Duodenal mucosa (tissue), 2 donors: ENCODE measurements around the gene SLC48A1.

Source experiments
- H3K27ac ChIP-seq: one replicate; pipeline ENCODE4 v1.7.0; 2013; ENCODE audit warnings: low read depth, low read length
- H3K27me3 ChIP-seq, 2 donors: one replicate each; pipeline ENCODE4 v1.7.0; 2013; ENCODE audit warnings: low read length in 2 of 2, control low read depth in 1 of 2; ENCODE audit not compliant: insufficient read depth in 2 of 2, control insufficient read depth in 1 of 2
- H3K36me3 ChIP-seq, 2 donors: one replicate each; pipeline ENCODE4 v1.7.0; 2013; ENCODE audit warnings: low read length in 2 of 2, control low read depth in 1 of 2; ENCODE audit not compliant: insufficient read depth in 2 of 2, control insufficient read depth in 1 of 2
- H3K4me1 ChIP-seq, 2 donors: one replicate each; pipeline ENCODE4 v1.7.0; 2013; ENCODE audit warnings: low read length in 2 of 2, control low read depth in 1 of 2; ENCODE audit not compliant: insufficient read depth in 2 of 2, control insufficient read depth in 1 of 2
- H3K4me3 ChIP-seq, 2 donors: one replicate each; pipeline ENCODE4 v1.7.0; 2013; ENCODE audit warnings: low read length in 2 of 2, low read depth in 1 of 2
- H3K9ac ChIP-seq, 2 donors: one replicate each; pipeline ENCODE4 v1.7.0; 2013; ENCODE audit warnings: low read length in 2 of 2, low read depth in 1 of 2
- H3K9me3 ChIP-seq, 2 donors: one replicate each; pipeline ENCODE4 v1.7.0; 2013; ENCODE audit warnings: low read length in 2 of 2, control low read depth in 1 of 2; ENCODE audit not compliant: control insufficient read depth in 1 of 2

Gene SLC48A1

GRCh38 chr12:47750229-47750798, 22.7 kb upstream of the SLC48A1 start:
- H3K9me3 ChIP-seq, result no peaks in the 10 kb centered on the region
- H3K9ac ChIP-seq, result no peak overlapping the region
- H3K4me3 ChIP-seq, result no peak overlapping the region
- H3K27me3 ChIP-seq, result no peaks in the 10 kb centered on the region
- H3K36me3 ChIP-seq, result no peaks in the 10 kb centered on the region
- peaks cover 31 to 42% of the 10 kb centered on the region in 2 donors for H3K4me1 ChIP-seq
- no peak overlapping the region for H3K27ac ChIP-seq

GRCh38 chr12:47750916-47751470, 22.0 kb upstream of the SLC48A1 start:
- H3K36me3 ChIP-seq, result no peaks in the 10 kb centered on the region
- H3K4me3 ChIP-seq, result no peak overlapping the region
- H3K9me3 ChIP-seq, result no peaks in the 10 kb centered on the region
- no peak overlapping the region for H3K9ac ChIP-seq
- no peaks in the 10 kb centered on the region for H3K27me3 ChIP-seq
- H3K27ac ChIP-seq, result no peak overlapping the region
- peaks cover 38 to 49% of the 10 kb centered on the region in 2 donors for H3K4me1 ChIP-seq

GRCh38 chr12:47751561-47751960, 21.5 kb upstream of the SLC48A1 start:
- Histone ChIP-seq H3K9ac (no peak overlapping the region), H3K4me1 (peaks cover 41 to 50% of the 10 kb centered on the region in 2 donors), H3K27ac (no peak overlapping the region), H3K36me3 (no peaks in the 10 kb centered on the region), H3K4me3 (no peak overlapping the region), H3K9me3 (no peaks in the 10 kb centered on the region), H3K27me3 (no peaks in the 10 kb centered on the region)

GRCh38 chr12:47752121-47752520, 20.9 kb upstream of the SLC48A1 start:
- Histone ChIP-seq H3K27me3 (no peaks in the 10 kb centered on the region), H3K36me3 (no peaks in the 10 kb centered on the region), H3K4me3 (no peak overlapping the region), H3K27ac (no peak overlapping the region), H3K4me1 (peaks cover 36 to 46% of the 10 kb centered on the region in 2 donors), H3K9me3 (no peaks in the 10 kb centered on the region), H3K9ac (no peak overlapping the region)

- H3K36me3 ChIP-seq, result no peaks in the 10 kb centered on the region
- no peak overlapping the region for H3K4me3 ChIP-seq
- no peak overlapping the region for H3K27ac ChIP-seq
- H3K4me1 ChIP-seq, result peaks cover 40 to 46% of the 10 kb centered on the region in 2 donors
- no peaks in the 10 kb centered on the region for H3K9me3 ChIP-seq
- H3K27me3 ChIP-seq, result no peaks in the 10 kb centered on the region
- no peak overlapping the region for H3K9ac ChIP-seq
These were observed 20.5 kb upstream of the SLC48A1 start for GRCh38 chr12:47752552-47752951.

GRCh38 chr12:47753021-47754001, 19.7 kb upstream of the SLC48A1 start:
- Histone ChIP-seq H3K36me3 (no peaks in the 10 kb centered on the region), H3K9ac (no peak overlapping the region), H3K9me3 (no peaks in the 10 kb centered on the region), H3K27ac (peak overlapping the region; percentile 8), H3K4me3 (no peak overlapping the region), H3K4me1 (peaks cover 48 to 52% of the 10 kb centered on the region in 2 donors), H3K27me3 (no peaks in the 10 kb centered on the region)

GRCh38 chr12:47754126-47754525, 18.9 kb upstream of the SLC48A1 start:
- H3K27me3 ChIP-seq, result no peaks in the 10 kb centered on the region
- peak overlapping the region; percentile 8 for H3K27ac ChIP-seq
- peak overlapping the region in 1 of 2 donors; percentile 41 for H3K9ac ChIP-seq
- peaks cover 54 to 55% of the 10 kb centered on the region in 2 donors for H3K4me1 ChIP-seq
- H3K36me3 ChIP-seq, result no peaks in the 10 kb centered on the region
- H3K9me3 ChIP-seq, result no peaks in the 10 kb centered on the region
- H3K4me3 ChIP-seq, result no peak overlapping the region

- Histone ChIP-seq H3K4me1 (peaks cover 55 to 59% of the 10 kb centered on the region in 2 donors), H3K36me3 (no peaks in the 10 kb centered on the region), H3K4me3 (peak overlapping the region; percentile 13 to 52), H3K27me3 (no peaks in the 10 kb centered on the region), H3K9me3 (no peaks in the 10 kb centered on the region), H3K9ac (peak overlapping the region in 1 of 2 donors; percentile 29), H3K27ac (peak overlapping the region; percentile 26)
These were observed 18.2 kb upstream of the SLC48A1 start for GRCh38 chr12:47754881-47755280.

GRCh38 chr12:47755655-47756562, 17.1 kb upstream of the SLC48A1 start:
- H3K27ac ChIP-seq, result peak overlapping the region; percentile 5
- H3K4me3 ChIP-seq, result peak overlapping the region; percentile 13 to 52
- H3K4me1 ChIP-seq, result peaks cover 54 to 59% of the 10 kb centered on the region in 2 donors
- H3K36me3 ChIP-seq, result no peaks in the 10 kb centered on the region
- H3K9me3 ChIP-seq, result no peaks in the 10 kb centered on the region
- no peak overlapping the region for H3K9ac ChIP-seq
- H3K27me3 ChIP-seq, result no peaks in the 10 kb centered on the region
